Erythroblast (primary cell): Measurements from ENCODE around the gene NPY4R2.
"Not testable (repeated sequence)": the region's sequence is repeated elsewhere in the genome, so short reads cannot be mapped to it uniquely, and the experiment has no call there.

Experiments
- DNase-seq, 2 experiments: peaks; one replicate each; lab custom pipeline; 2025; lab: John Stamatoyannopoulos, UW

The NPY4R2 gene

GRCh38 chr10:47918475-47918874, at the start of gene NPY4R2:
NPY4R2 (plus strand) TSS chr10:47918662; CDS start chr10:47921988, 3,326 bp downstream.
- DNase-seq: not testable (repeated sequence)

- DNase-seq: not testable (repeated sequence)
Measured at GRCh38 chr10:47870887-47871286, 47.6 kb upstream of the NPY4R2 start.

GRCh38 chr10:47871485-47872180, 46.8 kb upstream of the NPY4R2 start:
- not testable (repeated sequence) for DNase-seq

GRCh38 chr10:47872236-47872635, 46.2 kb upstream of the NPY4R2 start:
- not testable (repeated sequence) for DNase-seq

- DNase-seq: not testable (repeated sequence)
Measured at GRCh38 chr10:47884239-47884638, 34.2 kb upstream of the NPY4R2 start.

- not testable (repeated sequence) for DNase-seq
Measured at GRCh38 chr10:47884934-47885333, 33.5 kb upstream of the NPY4R2 start.

GRCh38 chr10:47886356-47886755, 32.1 kb upstream of the NPY4R2 start:
- not testable (repeated sequence) for DNase-seq

GRCh38 chr10:47886827-47887226, 31.6 kb upstream of the NPY4R2 start:
- DNase-seq: not testable (repeated sequence)

- not testable (repeated sequence) for DNase-seq
Measured at GRCh38 chr10:47890737-47891136, 27.7 kb upstream of the NPY4R2 start.

GRCh38 chr10:47892494-47893261, 25.8 kb upstream of the NPY4R2 start:
- DNase-seq: not testable (repeated sequence)

- not testable (repeated sequence) for DNase-seq
Measured at GRCh38 chr10:47894571-47894970, 23.9 kb upstream of the NPY4R2 start.

- DNase-seq: not testable (repeated sequence)
Measured at GRCh38 chr10:47897813-47898212, 20.6 kb upstream of the NPY4R2 start.

GRCh38 chr10:47909333-47909732, 9.1 kb upstream of the NPY4R2 start:
- DNase-seq: not testable (repeated sequence)

- not testable (repeated sequence) for DNase-seq
Measured at GRCh38 chr10:47910486-47910885, 8.0 kb upstream of the NPY4R2 start.

GRCh38 chr10:47914052-47914451, 4.4 kb upstream of the NPY4R2 start:
- not testable (repeated sequence) for DNase-seq

- DNase-seq: not testable (repeated sequence)
Measured at GRCh38 chr10:47915849-47916548, 2.5 kb upstream of the NPY4R2 start.

- DNase-seq: not testable (repeated sequence)
Measured at GRCh38 chr10:47920610-47921009, 2.1 kb downstream of the NPY4R2 start.

- DNase-seq: not testable (repeated sequence)
Measured at GRCh38 chr10:47922503-47922902, 4.0 kb downstream of the NPY4R2 start.

- not testable (repeated sequence) for DNase-seq
Measured at GRCh38 chr10:47924628-47925027, 6.2 kb downstream of the NPY4R2 start.

GRCh38 chr10:47927147-47927916, 8.9 kb downstream of the NPY4R2 start:
- DNase-seq: not testable (repeated sequence)

- DNase-seq: not testable (repeated sequence)
Measured at GRCh38 chr10:47928225-47928624, 9.8 kb downstream of the NPY4R2 start.
